HepG2 (cell line): ENCODE results near the gene ERF. TPM values are rescaled to one million over a fixed set of nuclear protein-coding genes. Genes with fewer than 3 reads are reported as not detected.

Source experiments
- AGO2 ChIP-seq: fragments of 200-400 bp; formaldehyde crosslinking; optimal IDR thresholded peaks from 2 replicates; pipeline ENCODE3; 2017; ENCODE audit warnings: mild to moderate bottlenecking, low read depth, low read length, moderate library complexity
- CREM ChIP-seq, 2 experiments: sonication (generic) in 1 of 2; formaldehyde crosslinking in 1 of 2; IDR thresholded peaks; 2 replicates each; pipeline versions ENCODE4 v1.4.0 to v1.6.1; 2016 to 2020; ENCODE audit warnings: antibody characterized with exemption in 1 of 2, mild to moderate bottlenecking in 1 of 2, missing genetic modification reagents in 1 of 2
- NFE2 ChIP-seq: sonication (generic); formaldehyde crosslinking; IDR thresholded peaks from 2 replicates; pipeline ENCODE4 v1.4.0; 2020; ENCODE audit warnings: missing genetic modification reagents
- NFRKB ChIP-seq: fragments of 450-650 bp; IDR thresholded peaks from 2 replicates; pipeline ENCODE4 v1.6.1; 2017
- TCF7 ChIP-seq: sonication (generic); IDR thresholded peaks from 2 replicates; pipeline ENCODE4 v1.6.1; 2016; ENCODE audit warnings: antibody characterized with exemption, low read depth
- polyA plus RNA-seq, 8 experiments: library from polyadenylated mRNA; depleted of rRNA in 3 of 8; stranded (reverse) in 7 of 8; unstranded in 1 of 8; fragments of >200 nt; fragmentation: Illumina TruSeq in 4 of 8; extraction: Trizol in 4 of 8; gene quantifications; 2 replicates each; pipeline versions ENCODE4 v1.2.1 to v1.2.3, GENCODE V29; 2011 to 2016; ENCODE audit warnings: low read depth in 4 of 8, missing spikeins in 1 of 8, mixed read lengths in 1 of 8; ENCODE audit not compliant: insufficient read depth in 1 of 8
- total RNA-seq, 5 experiments: library from RNA; depleted of rRNA; stranded (reverse); fragments of >200 nt; fragmentation: Illumina TruSeq; extraction: Trizol; gene quantifications; 2 replicates each; pipeline ENCODE4 v1.2.3, GENCODE V29; 2016; ENCODE audit warnings: low read depth in 1 of 5
- TF ChIP-seq, protein P1 (sequence below), 2 experiments: IDR thresholded peaks; 2 replicates each; pipeline ENCODE4 v1.6.1; 2011 to 2012; ENCODE audit warnings: low read length in 2 of 2, borderline replicate concordance in 1 of 2, low read depth in 1 of 2, mild to moderate bottlenecking in 1 of 2, moderate library complexity in 1 of 2
- TF ChIP-seq, protein P2 (sequence below), 2 experiments: sonication (generic) in 1 of 2; formaldehyde crosslinking in 1 of 2; IDR thresholded peaks; 2 replicates each; pipeline versions ENCODE4 v1.4.0 to v1.6.1; 2018 to 2020; ENCODE audit warnings: missing genetic modification reagents in 2 of 2, borderline replicate concordance in 1 of 2, low read depth in 1 of 2, mild to moderate bottlenecking in 1 of 2, missing biosample characterization in 1 of 2
- TF ChIP-seq, protein P3 (sequence below): sonication (generic); formaldehyde crosslinking; IDR thresholded peaks from one replicate; pipeline ENCODE4 v1.5.1; 2020; ENCODE audit warnings: mild to moderate bottlenecking, missing genetic modification reagents; ENCODE audit errors: not compliant biosample characterization
- TF ChIP-seq, protein P4 (sequence below): sonication (generic); formaldehyde crosslinking; IDR thresholded peaks from 2 replicates; pipeline ENCODE4 v1.5.1; 2020; ENCODE audit warnings: mild to moderate bottlenecking, missing genetic modification reagents, moderate library complexity
- TF ChIP-seq, protein P5 (sequence below): sonication (generic); formaldehyde crosslinking; conservative IDR thresholded peaks from 2 replicates; pipeline ENCODE4 v1.8.1; 2023; ENCODE audit warnings: missing genetic modification reagents

Gene ERF
- total and polyA plus RNA-seq, 2 of the 13 experiments (the other 11 are each of a cell fraction or from before 2014, with no cell fraction given): 67.1 to 69.9 TPM

DNA sequence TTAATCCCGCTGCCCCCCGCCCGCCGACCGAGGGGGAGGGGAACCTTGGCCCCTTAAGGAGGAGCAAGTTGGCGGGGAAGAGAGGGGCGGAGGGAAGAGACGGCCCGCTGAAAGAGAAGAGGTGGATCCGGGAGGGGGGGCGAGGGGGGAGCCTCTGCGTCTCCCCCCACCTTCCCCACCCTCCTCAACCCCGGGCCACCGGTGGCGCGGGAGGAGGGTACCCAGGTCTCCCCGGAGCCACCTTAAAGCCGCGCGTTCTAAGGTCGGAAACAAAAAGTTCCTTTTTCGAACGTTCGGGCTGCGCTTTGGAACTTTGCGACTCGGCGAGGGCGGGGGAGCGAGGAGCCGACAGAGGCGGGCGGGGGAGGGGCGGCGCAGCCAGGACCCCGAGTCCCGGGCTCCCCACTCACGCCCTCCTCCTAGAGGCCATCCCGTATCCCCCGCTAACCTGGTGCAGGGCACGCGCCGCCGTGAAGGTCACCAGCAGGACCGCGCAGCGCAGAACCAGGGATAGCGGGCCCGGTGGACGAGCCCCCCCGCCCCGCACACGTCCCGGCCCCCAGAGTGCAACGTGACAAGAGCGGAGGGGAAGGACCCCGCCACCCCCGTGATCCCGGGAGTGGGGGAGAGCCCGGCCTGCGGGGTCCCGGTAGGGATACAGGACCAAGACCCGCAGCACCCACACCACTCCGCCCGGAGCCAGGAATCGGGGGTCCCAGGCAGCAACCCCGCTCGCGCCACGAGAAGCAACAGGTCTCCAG is 659 bp downstream of the ERF start (continued):
- TF ChIP-seq, protein P1, sequence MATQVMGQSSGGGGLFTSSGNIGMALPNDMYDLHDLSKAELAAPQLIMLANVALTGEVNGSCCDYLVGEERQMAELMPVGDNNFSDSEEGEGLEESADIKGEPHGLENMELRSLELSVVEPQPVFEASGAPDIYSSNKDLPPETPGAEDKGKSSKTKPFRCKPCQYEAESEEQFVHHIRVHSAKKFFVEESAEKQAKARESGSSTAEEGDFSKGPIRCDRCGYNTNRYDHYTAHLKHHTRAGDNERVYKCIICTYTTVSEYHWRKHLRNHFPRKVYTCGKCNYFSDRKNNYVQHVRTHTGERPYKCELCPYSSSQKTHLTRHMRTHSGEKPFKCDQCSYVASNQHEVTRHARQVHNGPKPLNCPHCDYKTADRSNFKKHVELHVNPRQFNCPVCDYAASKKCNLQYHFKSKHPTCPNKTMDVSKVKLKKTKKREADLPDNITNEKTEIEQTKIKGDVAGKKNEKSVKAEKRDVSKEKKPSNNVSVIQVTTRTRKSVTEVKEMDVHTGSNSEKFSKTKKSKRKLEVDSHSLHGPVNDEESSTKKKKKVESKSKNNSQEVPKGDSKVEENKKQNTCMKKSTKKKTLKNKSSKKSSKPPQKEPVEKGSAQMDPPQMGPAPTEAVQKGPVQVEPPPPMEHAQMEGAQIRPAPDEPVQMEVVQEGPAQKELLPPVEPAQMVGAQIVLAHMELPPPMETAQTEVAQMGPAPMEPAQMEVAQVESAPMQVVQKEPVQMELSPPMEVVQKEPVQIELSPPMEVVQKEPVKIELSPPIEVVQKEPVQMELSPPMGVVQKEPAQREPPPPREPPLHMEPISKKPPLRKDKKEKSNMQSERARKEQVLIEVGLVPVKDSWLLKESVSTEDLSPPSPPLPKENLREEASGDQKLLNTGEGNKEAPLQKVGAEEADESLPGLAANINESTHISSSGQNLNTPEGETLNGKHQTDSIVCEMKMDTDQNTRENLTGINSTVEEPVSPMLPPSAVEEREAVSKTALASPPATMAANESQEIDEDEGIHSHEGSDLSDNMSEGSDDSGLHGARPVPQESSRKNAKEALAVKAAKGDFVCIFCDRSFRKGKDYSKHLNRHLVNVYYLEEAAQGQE (IDR thresholded peaks at IDR 0.05; ENCODE audit: borderline replicate concordance in 1 of 2, low read depth in 1 of 2, low read length in 2 of 2): peak in 1 of 2 experiments; percentile 43; a peak in 1 of 4 replicates
- TF ChIP-seq NFE2 (no peak), NFRKB (no peak), TCF7 (peak; percentile 11; the same call in 1 of the 2 replicates), AGO2 (peak; percentile 95), CREM (IDR thresholded peaks at IDR 0.05) (peak; percentile 37; the same call in 1 of the 2 replicates), CREM (CRISPR knock-in tag; IDR thresholded peaks at IDR 0.05) (no peak)
- TF ChIP-seq, protein P2, sequence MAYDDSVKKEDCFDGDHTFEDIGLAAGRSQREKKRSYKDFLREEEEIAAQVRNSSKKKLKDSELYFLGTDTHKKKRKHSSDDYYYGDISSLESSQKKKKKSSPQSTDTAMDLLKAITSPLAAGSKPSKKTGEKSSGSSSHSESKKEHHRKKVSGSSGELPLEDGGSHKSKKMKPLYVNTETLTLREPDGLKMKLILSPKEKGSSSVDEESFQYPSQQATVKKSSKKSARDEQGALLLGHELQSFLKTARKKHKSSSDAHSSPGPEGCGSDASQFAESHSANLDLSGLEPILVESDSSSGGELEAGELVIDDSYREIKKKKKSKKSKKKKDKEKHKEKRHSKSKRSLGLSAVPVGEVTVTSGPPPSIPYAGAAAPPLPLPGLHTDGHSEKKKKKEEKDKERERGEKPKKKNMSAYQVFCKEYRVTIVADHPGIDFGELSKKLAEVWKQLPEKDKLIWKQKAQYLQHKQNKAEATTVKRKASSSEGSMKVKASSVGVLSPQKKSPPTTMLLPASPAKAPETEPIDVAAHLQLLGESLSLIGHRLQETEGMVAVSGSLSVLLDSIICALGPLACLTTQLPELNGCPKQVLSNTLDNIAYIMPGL (CRISPR knock-in tag; IDR thresholded peaks at IDR 0.05; ENCODE audit: borderline replicate concordance in 1 of 2, low read depth in 1 of 2): peak; percentile 10 to 68; a peak in 1 of 4 replicates
- TF ChIP-seq, protein P3, sequence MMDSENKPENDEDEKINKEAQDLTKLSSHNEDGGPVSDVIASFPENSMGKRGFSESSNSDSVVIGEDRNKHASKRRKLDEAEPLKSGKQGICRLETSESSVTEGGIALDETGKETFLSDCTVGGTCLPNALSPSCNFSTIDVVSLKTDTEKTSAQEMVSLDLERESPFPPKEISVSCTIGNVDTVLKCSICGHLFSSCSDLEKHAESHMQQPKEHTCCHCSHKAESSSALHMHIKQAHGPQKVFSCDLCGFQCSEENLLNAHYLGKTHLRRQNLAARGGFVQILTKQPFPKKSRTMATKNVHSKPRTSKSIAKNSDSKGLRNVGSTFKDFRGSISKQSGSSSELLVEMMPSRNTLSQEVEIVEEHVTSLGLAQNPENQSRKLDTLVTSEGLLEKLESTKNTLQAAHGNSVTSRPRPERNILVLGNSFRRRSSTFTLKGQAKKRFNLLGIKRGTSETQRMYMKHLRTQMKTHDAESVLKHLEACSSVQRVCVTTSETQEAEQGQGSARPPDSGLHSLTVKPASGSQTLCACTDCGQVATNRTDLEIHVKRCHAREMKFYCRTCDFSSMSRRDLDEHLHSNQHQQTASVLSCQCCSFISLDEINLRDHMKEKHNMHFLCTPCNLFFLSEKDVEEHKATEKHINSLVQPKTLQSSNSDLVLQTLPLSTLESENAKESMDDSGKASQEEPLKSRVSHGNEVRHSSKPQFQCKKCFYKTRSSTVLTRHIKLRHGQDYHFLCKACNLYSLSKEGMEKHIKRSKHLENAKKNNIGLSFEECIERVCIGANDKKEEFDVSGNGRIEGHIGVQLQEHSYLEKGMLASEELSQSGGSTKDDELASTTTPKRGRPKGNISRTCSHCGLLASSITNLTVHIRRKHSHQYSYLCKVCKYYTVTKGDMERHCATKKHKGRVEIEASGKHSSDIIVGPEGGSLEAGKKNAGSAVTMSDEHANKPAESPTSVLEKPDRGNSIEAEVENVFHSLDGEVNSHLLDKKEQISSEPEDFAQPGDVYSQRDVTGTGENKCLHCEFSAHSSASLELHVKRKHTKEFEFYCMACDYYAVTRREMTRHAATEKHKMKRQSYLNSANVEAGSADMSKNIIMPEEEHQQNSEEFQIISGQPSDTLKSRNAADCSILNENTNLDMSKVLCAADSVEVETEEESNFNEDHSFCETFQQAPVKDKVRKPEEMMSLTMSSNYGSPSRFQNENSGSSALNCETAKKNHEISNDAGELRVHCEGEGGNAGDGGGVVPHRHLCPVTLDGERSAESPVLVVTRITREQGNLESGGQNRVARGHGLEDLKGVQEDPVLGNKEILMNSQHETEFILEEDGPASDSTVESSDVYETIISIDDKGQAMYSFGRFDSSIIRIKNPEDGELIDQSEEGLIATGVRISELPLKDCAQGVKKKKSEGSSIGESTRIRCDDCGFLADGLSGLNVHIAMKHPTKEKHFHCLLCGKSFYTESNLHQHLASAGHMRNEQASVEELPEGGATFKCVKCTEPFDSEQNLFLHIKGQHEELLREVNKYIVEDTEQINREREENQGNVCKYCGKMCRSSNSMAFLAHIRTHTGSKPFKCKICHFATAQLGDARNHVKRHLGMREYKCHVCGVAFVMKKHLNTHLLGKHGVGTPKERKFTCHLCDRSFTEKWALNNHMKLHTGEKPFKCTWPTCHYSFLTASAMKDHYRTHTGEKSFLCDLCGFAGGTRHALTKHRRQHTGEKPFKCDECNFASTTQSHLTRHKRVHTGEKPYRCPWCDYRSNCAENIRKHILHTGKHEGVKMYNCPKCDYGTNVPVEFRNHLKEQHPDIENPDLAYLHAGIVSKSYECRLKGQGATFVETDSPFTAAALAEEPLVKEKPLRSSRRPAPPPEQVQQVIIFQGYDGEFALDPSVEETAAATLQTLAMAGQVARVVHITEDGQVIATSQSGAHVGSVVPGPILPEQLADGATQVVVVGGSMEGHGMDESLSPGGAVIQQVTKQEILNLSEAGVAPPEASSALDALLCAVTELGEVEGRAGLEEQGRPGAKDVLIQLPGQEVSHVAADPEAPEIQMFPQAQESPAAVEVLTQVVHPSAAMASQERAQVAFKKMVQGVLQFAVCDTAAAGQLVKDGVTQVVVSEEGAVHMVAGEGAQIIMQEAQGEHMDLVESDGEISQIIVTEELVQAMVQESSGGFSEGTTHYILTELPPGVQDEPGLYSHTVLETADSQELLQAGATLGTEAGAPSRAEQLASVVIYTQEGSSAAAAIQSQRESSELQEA (CRISPR knock-in tag): no peak
- TF ChIP-seq, protein P4, sequence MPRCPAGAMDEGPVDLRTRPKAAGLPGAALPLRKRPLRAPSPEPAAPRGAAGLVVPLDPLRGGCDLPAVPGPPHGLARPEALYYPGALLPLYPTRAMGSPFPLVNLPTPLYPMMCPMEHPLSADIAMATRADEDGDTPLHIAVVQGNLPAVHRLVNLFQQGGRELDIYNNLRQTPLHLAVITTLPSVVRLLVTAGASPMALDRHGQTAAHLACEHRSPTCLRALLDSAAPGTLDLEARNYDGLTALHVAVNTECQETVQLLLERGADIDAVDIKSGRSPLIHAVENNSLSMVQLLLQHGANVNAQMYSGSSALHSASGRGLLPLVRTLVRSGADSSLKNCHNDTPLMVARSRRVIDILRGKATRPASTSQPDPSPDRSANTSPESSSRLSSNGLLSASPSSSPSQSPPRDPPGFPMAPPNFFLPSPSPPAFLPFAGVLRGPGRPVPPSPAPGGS (CRISPR knock-in tag): peak; percentile 43; the same call in 1 of the 2 replicates
- TF ChIP-seq, protein P5, sequence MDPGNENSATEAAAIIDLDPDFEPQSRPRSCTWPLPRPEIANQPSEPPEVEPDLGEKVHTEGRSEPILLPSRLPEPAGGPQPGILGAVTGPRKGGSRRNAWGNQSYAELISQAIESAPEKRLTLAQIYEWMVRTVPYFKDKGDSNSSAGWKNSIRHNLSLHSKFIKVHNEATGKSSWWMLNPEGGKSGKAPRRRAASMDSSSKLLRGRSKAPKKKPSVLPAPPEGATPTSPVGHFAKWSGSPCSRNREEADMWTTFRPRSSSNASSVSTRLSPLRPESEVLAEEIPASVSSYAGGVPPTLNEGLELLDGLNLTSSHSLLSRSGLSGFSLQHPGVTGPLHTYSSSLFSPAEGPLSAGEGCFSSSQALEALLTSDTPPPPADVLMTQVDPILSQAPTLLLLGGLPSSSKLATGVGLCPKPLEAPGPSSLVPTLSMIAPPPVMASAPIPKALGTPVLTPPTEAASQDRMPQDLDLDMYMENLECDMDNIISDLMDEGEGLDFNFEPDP (CRISPR knock-in tag): no peak
